Measurements from ENCODE around the gene PRDM16.

DNA sequence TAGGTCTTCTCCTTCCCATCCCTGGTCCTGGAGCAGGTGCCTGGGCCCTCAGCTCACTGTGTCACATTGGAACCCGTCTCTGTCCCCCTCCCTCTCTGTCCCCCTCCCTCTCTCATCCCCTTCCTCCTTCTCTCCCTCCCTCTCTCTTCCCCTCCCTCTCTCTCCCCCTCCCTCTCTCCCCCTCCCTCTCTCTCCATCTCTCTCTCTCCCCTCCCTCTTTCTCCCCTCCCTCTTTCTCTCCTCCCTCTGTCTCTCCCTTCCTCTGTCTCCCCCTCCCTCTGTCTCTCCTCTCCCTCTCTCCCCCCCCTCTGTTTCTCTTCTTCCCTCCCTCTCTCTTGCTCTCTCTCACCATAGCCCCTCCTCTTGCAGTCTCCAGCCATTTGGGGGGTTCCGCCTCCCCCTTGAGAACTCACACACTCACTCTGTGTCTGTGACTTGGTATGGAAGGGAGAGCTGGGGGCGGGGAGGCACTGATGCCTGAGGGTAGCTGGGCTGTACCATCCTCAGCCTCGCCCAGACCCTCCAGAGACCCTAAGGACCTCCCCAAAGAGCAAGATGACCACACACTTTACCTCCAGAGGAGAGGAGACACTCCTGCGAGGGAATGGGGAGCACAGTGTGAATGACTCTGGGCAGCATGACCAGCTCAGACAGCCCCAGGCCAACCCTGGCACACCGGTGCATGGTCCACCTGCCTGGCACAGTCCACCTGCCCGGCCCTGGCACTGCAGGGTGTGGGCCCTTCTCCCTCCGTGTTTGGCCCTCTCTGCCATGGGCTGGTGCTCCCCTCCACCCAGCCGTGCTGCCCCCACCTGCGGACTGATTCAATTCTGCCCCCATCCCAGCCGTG lies 282.7 kb downstream of the PRDM16 start:
- TF ChIP-seq, protein P1, sequence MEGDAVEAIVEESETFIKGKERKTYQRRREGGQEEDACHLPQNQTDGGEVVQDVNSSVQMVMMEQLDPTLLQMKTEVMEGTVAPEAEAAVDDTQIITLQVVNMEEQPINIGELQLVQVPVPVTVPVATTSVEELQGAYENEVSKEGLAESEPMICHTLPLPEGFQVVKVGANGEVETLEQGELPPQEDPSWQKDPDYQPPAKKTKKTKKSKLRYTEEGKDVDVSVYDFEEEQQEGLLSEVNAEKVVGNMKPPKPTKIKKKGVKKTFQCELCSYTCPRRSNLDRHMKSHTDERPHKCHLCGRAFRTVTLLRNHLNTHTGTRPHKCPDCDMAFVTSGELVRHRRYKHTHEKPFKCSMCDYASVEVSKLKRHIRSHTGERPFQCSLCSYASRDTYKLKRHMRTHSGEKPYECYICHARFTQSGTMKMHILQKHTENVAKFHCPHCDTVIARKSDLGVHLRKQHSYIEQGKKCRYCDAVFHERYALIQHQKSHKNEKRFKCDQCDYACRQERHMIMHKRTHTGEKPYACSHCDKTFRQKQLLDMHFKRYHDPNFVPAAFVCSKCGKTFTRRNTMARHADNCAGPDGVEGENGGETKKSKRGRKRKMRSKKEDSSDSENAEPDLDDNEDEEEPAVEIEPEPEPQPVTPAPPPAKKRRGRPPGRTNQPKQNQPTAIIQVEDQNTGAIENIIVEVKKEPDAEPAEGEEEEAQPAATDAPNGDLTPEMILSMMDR (IDR thresholded peaks at IDR 0.05), result no peak
- TF ChIP-seq POLR2A (IDR thresholded peaks at IDR 0.05), result no peak
